WTC11 (cell line): Measurements from ENCODE around the gene SMOC1. TPM values are rescaled to one million over a fixed set of nuclear protein-coding genes. Genes with fewer than 3 reads are reported as not detected.
A peak's percentile ranks its signal among the peaks of the same experiment; 100 is the strongest.

Experiments used
- ATAC-seq: fragments of 200-7000 bp; cut with Tn5 transposase; 2 replicates; pipeline ENCODE4 v1.10.0; 2021; ENCODE audit warnings: mild to moderate bottlenecking, moderate library complexity
- CTCF ChIA-PET: fragments of 300-600 bp; sonication (Branson Sonifier 250); formaldehyde crosslinking; loops from one replicate; lab custom pipeline; 2021; ENCODE audit warnings: antibody characterized with exemption; lab: Charles Lee
- POLR2A ChIA-PET: fragments of 350-600 bp; sonication (Branson Sonifier 250); formaldehyde crosslinking; loops from one replicate; lab custom pipeline; 2021; ENCODE audit warnings: antibody characterized with exemption; lab: Charles Lee
- DNase-seq: peaks from one replicate; pipeline ENCODE4 v3.0.0; 2021; ENCODE audit warnings: low spot score
- H3K27ac Mint-ChIP-seq: 2 replicates; pipeline ENCODE4 v1.8.0; 2021; ENCODE audit warnings: mixed read lengths
- H3K27me3 Mint-ChIP-seq: 2 replicates; pipeline ENCODE4 v1.8.0; 2021; ENCODE audit warnings: low read depth, mild to moderate bottlenecking, moderate library complexity, mixed read lengths
- H3K36me3 Mint-ChIP-seq: 2 replicates; pipeline ENCODE4 v1.8.0; 2021; ENCODE audit warnings: mixed read lengths
- H3K4me1 Mint-ChIP-seq: 2 replicates; pipeline ENCODE4 v1.8.0; 2022; ENCODE audit warnings: mixed read lengths
- H3K4me3 Mint-ChIP-seq: 2 replicates; pipeline ENCODE4 v1.8.0; 2021; ENCODE audit warnings: mild to moderate bottlenecking, moderate library complexity, mixed read lengths
- H3K9me3 Mint-ChIP-seq: 2 replicates; pipeline ENCODE4 v1.8.0; 2021; ENCODE audit warnings: mixed read lengths
- ATF6 ChIP-seq: sonication (generic); formaldehyde crosslinking; IDR thresholded peaks from 2 replicates; pipeline ENCODE4 v1.8.1; 2023; ENCODE audit warnings: mild to moderate bottlenecking, missing genetic modification reagents
- CBFB ChIP-seq: sonication (generic); formaldehyde crosslinking; IDR thresholded peaks from 2 replicates; pipeline ENCODE4 v1.8.1; 2022; ENCODE audit warnings: mild to moderate bottlenecking, low read depth, missing genetic modification reagents
- FOXK1 ChIP-seq: sonication (generic); formaldehyde crosslinking; IDR thresholded peaks from 2 replicates; pipeline ENCODE4 v1.8.0; 2022; ENCODE audit warnings: mild to moderate bottlenecking, moderate library complexity, missing genetic modification reagents
- GRHL2 ChIP-seq: fragments of 250-450 bp; sonication (Bioruptor Pico); IDR thresholded peaks from 2 replicates; pipeline ENCODE4 v1.8.0; 2022; ENCODE audit warnings: mild to moderate bottlenecking, moderate library complexity; ENCODE audit not compliant: insufficient replicate concordance, severe bottlenecking
- GTF2I ChIP-seq: fragments of 250-450 bp; sonication (Bioruptor Pico); conservative IDR thresholded peaks from 2 replicates; pipeline ENCODE4 v1.4.0; 2021; ENCODE audit warnings: mild to moderate bottlenecking
- NFYB ChIP-seq: sonication (generic); formaldehyde crosslinking; conservative IDR thresholded peaks from 2 replicates; pipeline ENCODE4 v1.8.0; 2022; ENCODE audit warnings: low read depth, missing genetic modification reagents
- NR2C2 ChIP-seq: sonication (generic); formaldehyde crosslinking; IDR thresholded peaks from 2 replicates; pipeline ENCODE4 v1.8.0; 2022; ENCODE audit warnings: mild to moderate bottlenecking, missing genetic modification reagents
- NR3C1 ChIP-seq: sonication (generic); formaldehyde crosslinking; conservative IDR thresholded peaks from 2 replicates; pipeline ENCODE4 v1.8.1; 2023; ENCODE audit warnings: low read depth, mild to moderate bottlenecking, missing genetic modification reagents
- SMAD3 ChIP-seq: sonication (generic); formaldehyde crosslinking; IDR thresholded peaks from 2 replicates; pipeline ENCODE4 v1.8.0; 2022; ENCODE audit warnings: missing genetic modification reagents, mild to moderate bottlenecking, borderline replicate concordance
- TEAD1 ChIP-seq: sonication (generic); formaldehyde crosslinking; IDR thresholded peaks from 2 replicates; pipeline ENCODE4 v1.8.0; 2022; ENCODE audit warnings: mild to moderate bottlenecking, missing genetic modification reagents
- TEAD4 ChIP-seq: sonication (generic); formaldehyde crosslinking; IDR thresholded peaks from 2 replicates; pipeline ENCODE4 v1.8.0; 2022; ENCODE audit warnings: mild to moderate bottlenecking, missing genetic modification reagents
- ZNF281 ChIP-seq: sonication (generic); formaldehyde crosslinking; IDR thresholded peaks from 2 replicates; pipeline ENCODE4 v1.8.0; 2023; ENCODE audit warnings: mild to moderate bottlenecking, missing genetic modification reagents
- ZNF317 ChIP-seq: sonication (generic); formaldehyde crosslinking; IDR thresholded peaks from 2 replicates; pipeline ENCODE4 v1.8.1; 2023; ENCODE audit warnings: low read depth, mild to moderate bottlenecking, moderate library complexity, missing genetic modification reagents, borderline replicate concordance
- ZNF512 ChIP-seq: sonication (generic); formaldehyde crosslinking; IDR thresholded peaks from 2 replicates; pipeline ENCODE4 v1.8.1; 2022; ENCODE audit warnings: missing genetic modification reagents, borderline replicate concordance
- ZNF671 ChIP-seq: fragments of 250-450 bp; sonication (Bioruptor Pico); IDR thresholded peaks from 2 replicates; pipeline ENCODE4 v1.8.0; 2021; ENCODE audit warnings: mild to moderate bottlenecking
- ZSCAN18 ChIP-seq: fragments of 250-450 bp; sonication (Bioruptor Pico); IDR thresholded peaks from 2 replicates; pipeline ENCODE4 v2.1.2; 2022; ENCODE audit warnings: mild to moderate bottlenecking, moderate library complexity
- total RNA-seq: library from RNA; stranded (reverse); gene quantifications from 3 replicates; pipeline ENCODE4 v1.2.3, GENCODE V29; 2021
- TF ChIP-seq, protein P1 (sequence below): sonication (generic); formaldehyde crosslinking; IDR thresholded peaks from 2 replicates; pipeline ENCODE4 v1.8.1; 2022; ENCODE audit warnings: low read depth, missing genetic modification reagents, borderline replicate concordance
- TF ChIP-seq, protein P2 (sequence below): sonication (generic); formaldehyde crosslinking; conservative IDR thresholded peaks from 2 replicates; pipeline ENCODE4 v1.8.1; 2023; ENCODE audit warnings: mild to moderate bottlenecking, low read depth, missing genetic modification reagents, moderate library complexity

SMOC1 gene
- total RNA-seq, 1 experiment from 2014 or later: 1.1 TPM

- TF ChIP-seq ZNF317 (no peak), ZNF671 (CRISPR knock-in tag) (no peak), NR3C1 (CRISPR knock-in tag) (no peak), ZSCAN18 (CRISPR knock-in tag) (no peak), ZNF512 (CRISPR knock-in tag) (no peak), SMAD3 (CRISPR knock-in tag) (no peak), NFYB (CRISPR knock-in tag) (no peak), ATF6 (CRISPR knock-in tag) (no peak), GTF2I (CRISPR knock-in tag) (no peak), FOXK1 (CRISPR knock-in tag) (no peak)
- TF ChIP-seq, protein P1, sequence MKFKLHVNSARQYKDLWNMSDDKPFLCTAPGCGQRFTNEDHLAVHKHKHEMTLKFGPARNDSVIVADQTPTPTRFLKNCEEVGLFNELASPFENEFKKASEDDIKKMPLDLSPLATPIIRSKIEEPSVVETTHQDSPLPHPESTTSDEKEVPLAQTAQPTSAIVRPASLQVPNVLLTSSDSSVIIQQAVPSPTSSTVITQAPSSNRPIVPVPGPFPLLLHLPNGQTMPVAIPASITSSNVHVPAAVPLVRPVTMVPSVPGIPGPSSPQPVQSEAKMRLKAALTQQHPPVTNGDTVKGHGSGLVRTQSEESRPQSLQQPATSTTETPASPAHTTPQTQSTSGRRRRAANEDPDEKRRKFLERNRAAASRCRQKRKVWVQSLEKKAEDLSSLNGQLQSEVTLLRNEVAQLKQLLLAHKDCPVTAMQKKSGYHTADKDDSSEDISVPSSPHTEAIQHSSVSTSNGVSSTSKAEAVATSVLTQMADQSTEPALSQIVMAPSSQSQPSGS (CRISPR knock-in tag): no peak
These were observed 45.0 kb downstream of the SMOC1 start (continued) for GRCh38 chr14:69924201-69924600.

DNA sequence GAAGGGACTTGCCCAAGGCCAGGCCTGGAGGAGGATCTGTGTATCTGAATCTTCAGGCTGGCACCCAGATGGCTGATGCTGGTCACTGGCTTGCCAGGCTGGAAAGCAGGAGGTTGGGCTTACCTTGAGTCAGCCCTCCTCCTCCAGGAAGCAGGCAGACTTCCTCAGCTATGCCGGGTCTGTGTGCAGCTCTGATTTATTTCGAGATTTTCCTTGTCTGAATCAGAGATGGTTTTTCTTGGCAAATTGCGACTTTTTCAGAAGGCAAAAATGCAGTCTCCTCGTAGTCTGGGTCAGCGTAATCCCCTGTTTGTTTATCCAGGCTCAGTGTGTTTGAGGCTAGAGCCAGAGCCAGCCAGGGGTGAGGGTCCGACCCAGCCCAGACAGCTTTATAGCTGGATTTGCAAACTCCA lies 48.9 kb downstream of the SMOC1 start:
- DNase-seq (no peak), ATAC-seq (peak; percentile 31; the same call in 1 of the 2 replicates)
- no peaks in the 10 kb centered on the region for H3K9me3 Mint-ChIP-seq
- no peaks in the 10 kb centered on the region for H3K27me3 Mint-ChIP-seq
- H3K27ac Mint-ChIP-seq: no peak overlapping the region
- no peak for TF ChIP-seq CBFB (CRISPR knock-in tag)
- ChIA-PET POLR2A (no interaction called here), CTCF (interaction anchor here (1.3 to 2.1 kb wide), 3 partner anchors 49 to 109 kb away, joined by 6 to 7 read pairs (median 6); partner anchors contain the start of gene SMOC1)
- H3K4me1 Mint-ChIP-seq: peaks cover 10% of the 10 kb centered on the region
- no peak overlapping the region for H3K4me3 Mint-ChIP-seq
- no peaks in the 10 kb centered on the region for H3K36me3 Mint-ChIP-seq

- H3K27me3 Mint-ChIP-seq: no peaks in the 10 kb centered on the region
- H3K9me3 Mint-ChIP-seq: no peaks in the 10 kb centered on the region
- H3K36me3 Mint-ChIP-seq: no peaks in the 10 kb centered on the region
- ATAC-seq (no peak), DNase-seq (no peak)
- peaks cover 5% of the 10 kb centered on the region; the same call in 1 of the 2 replicates for H3K4me1 Mint-ChIP-seq
- CTCF ChIA-PET: interaction anchor here (1.2 to 1.7 kb wide), 3 partner anchors 9 to 143 kb away, joined by 3 to 4 read pairs (median 4); no protein-coding TSS in a partner anchor
- POLR2A ChIA-PET: no interaction called here
- no peak overlapping the region for H3K27ac Mint-ChIP-seq
- no peak overlapping the region for H3K4me3 Mint-ChIP-seq
- TF ChIP-seq ZNF281 (no peak), NR3C1 (CRISPR knock-in tag) (no peak), ZNF317 (no peak), TEAD1 (CRISPR knock-in tag) (no peak), NR2C2 (CRISPR knock-in tag) (no peak), TEAD4 (CRISPR knock-in tag) (no peak), GRHL2 (no peak)
- TF ChIP-seq, protein P2, sequence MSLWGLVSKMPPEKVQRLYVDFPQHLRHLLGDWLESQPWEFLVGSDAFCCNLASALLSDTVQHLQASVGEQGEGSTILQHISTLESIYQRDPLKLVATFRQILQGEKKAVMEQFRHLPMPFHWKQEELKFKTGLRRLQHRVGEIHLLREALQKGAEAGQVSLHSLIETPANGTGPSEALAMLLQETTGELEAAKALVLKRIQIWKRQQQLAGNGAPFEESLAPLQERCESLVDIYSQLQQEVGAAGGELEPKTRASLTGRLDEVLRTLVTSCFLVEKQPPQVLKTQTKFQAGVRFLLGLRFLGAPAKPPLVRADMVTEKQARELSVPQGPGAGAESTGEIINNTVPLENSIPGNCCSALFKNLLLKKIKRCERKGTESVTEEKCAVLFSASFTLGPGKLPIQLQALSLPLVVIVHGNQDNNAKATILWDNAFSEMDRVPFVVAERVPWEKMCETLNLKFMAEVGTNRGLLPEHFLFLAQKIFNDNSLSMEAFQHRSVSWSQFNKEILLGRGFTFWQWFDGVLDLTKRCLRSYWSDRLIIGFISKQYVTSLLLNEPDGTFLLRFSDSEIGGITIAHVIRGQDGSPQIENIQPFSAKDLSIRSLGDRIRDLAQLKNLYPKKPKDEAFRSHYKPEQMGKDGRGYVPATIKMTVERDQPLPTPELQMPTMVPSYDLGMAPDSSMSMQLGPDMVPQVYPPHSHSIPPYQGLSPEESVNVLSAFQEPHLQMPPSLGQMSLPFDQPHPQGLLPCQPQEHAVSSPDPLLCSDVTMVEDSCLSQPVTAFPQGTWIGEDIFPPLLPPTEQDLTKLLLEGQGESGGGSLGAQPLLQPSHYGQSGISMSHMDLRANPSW (CRISPR knock-in tag): no peak
These were observed 51.7 kb downstream of the SMOC1 start for GRCh38 chr14:69930780-69931379.
